ENCODE data around the gene BBS1.

The BBS1 gene

DNA sequence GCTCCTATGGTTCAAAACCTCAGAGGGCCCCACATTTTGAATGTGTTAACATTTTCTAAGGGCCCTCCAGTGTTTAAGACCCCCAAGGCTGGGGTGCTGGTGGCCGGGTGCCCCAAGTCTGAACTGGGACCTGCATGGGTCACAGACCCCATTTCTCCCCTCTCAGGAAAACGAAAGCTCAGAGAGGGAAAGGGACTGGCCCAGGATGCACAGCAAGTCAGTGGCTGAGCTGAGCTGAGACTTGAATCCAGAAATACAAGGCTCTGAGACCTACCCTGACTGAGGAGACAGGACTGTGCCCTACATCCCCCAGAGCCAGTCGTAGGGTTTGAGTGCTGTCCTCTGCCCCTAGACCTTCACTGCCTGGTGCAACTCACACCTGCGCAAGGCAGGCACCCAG lies 40.5 kb downstream of the BBS1 start:
- no peak overlapping the region for H3K4me3 ChIP-seq (replicated peaks; ENCODE audit: low read depth, low read length)
- no peak for DNase-seq (ENCODE audit: low read depth)
- TF ChIP-seq, protein P1, sequence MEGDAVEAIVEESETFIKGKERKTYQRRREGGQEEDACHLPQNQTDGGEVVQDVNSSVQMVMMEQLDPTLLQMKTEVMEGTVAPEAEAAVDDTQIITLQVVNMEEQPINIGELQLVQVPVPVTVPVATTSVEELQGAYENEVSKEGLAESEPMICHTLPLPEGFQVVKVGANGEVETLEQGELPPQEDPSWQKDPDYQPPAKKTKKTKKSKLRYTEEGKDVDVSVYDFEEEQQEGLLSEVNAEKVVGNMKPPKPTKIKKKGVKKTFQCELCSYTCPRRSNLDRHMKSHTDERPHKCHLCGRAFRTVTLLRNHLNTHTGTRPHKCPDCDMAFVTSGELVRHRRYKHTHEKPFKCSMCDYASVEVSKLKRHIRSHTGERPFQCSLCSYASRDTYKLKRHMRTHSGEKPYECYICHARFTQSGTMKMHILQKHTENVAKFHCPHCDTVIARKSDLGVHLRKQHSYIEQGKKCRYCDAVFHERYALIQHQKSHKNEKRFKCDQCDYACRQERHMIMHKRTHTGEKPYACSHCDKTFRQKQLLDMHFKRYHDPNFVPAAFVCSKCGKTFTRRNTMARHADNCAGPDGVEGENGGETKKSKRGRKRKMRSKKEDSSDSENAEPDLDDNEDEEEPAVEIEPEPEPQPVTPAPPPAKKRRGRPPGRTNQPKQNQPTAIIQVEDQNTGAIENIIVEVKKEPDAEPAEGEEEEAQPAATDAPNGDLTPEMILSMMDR (IDR thresholded peaks at IDR 0.05; ENCODE audit: low read length, missing control alignments): no peak

DNA sequence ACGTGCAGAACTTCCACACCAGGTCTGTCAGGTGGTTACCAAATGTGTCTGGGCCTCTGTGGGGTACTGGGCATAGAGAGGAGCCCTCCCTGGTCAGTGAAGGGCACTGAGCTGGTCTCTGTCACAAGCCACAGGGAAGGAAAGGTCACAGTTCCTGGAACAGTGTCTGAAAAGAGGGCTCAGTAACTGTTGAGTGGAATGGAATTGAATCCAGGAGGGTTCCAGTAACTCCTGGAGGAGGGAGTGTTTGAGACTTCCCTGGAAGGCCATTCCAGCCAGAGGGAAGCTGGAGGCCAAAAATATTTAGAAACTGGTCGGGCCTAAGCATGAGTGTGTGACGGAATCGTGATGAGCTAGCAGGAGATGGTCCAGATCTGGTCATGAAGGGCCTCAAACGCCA lies 44.2 kb downstream of the BBS1 start:
- no peak overlapping the region for H3K4me3 ChIP-seq (replicated peaks; ENCODE audit: low read depth, low read length)
- no peak for DNase-seq (ENCODE audit: low read depth)
- TF ChIP-seq, protein P1 (IDR thresholded peaks at IDR 0.05; ENCODE audit: low read length, missing control alignments): no peak

DNA sequence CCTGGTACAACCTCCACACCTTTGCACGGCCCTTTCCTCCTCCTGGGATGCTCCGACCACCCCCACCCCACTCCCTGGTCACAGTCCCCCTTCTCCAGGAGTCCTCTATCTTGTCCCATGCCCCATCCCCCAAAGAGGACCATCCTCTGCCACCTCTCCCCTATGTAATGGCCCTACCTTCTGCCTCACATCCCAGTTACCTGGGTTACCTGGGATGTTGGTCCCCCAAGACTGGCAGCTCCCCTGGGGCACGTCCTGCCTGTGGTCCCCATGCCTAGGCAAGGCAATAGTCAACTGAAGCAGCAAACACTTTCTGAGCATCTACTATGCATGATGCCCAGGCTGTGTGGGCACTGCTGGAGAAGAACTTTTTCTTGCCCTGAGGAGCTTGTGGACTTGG lies 45.0 kb downstream of the BBS1 start:
- DNase-seq (ENCODE audit: low read depth): no peak
- TF ChIP-seq, protein P1 (IDR thresholded peaks at IDR 0.05; ENCODE audit: low read length, missing control alignments): no peak
- no peak overlapping the region for H3K4me3 ChIP-seq (replicated peaks; ENCODE audit: low read depth, low read length)

DNA sequence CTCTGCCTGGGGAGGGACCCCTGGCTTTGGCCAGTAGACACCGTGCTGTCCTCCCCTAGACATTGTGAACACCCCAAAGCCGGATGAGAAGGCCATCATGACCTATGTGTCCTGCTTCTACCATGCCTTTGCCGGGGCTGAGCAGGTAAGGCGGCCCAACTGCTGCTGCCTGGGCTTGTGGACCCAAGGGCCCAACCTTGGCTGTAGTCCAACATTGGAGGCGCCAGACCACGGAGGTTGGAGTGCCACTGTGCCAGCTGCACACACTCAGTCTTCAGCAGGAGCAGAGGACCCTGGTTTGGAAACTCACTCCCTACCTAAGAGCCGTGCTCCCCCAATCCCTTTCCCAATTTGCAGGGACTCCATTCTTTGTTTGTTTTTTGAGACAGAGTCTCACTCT lies 45.7 kb downstream of the BBS1 start:
- TF ChIP-seq, protein P1 (IDR thresholded peaks at IDR 0.05; ENCODE audit: low read length, missing control alignments): no peak
- no peak for DNase-seq (ENCODE audit: low read depth)
- no peak overlapping the region for H3K4me3 ChIP-seq (replicated peaks; ENCODE audit: low read depth, low read length)

GRCh38 chr11:66557733-66558326 lies 47.4 kb downstream of the BBS1 start:
- H3K4me3 ChIP-seq (replicated peaks; ENCODE audit: low read depth, low read length): no peak overlapping the region
- TF ChIP-seq, protein P1 (IDR thresholded peaks at IDR 0.05; ENCODE audit: low read length, missing control alignments): no peak
- no peak for DNase-seq (ENCODE audit: low read depth)

- DNase-seq (ENCODE audit: low read depth): peak; percentile 28
- TF ChIP-seq, protein P1 (IDR thresholded peaks at IDR 0.05; ENCODE audit: low read length, missing control alignments): no peak
- no peak overlapping the region for H3K4me3 ChIP-seq (replicated peaks; ENCODE audit: low read depth, low read length)
Measured at GRCh38 chr11:66559142-66559865, 48.9 kb downstream of the BBS1 start.
